Subcutaneous abdominal adipose tissue (tissue), 5 donors: Measurements from ENCODE around the gene MADCAM1.
A peak's percentile ranks its signal among the peaks of the same experiment; 100 is the strongest.

ENCODE experiments used
- H3K27ac ChIP-seq: one replicate; pipeline ENCODE4 v1.7.0; 2013; ENCODE audit warnings: low read depth, mild to moderate bottlenecking, inconsistent platforms, low read length, moderate library complexity
- H3K27me3 ChIP-seq, 5 donors: one replicate each; pipeline ENCODE4 v1.7.0; 2013; ENCODE audit warnings: low read length in 5 of 5, inconsistent platforms in 1 of 5; ENCODE audit not compliant: control insufficient read depth in 5 of 5, insufficient read depth in 4 of 5
- H3K36me3 ChIP-seq, 5 donors: one replicate each; pipeline ENCODE4 v1.7.0; 2013; ENCODE audit warnings: low read length in 5 of 5; ENCODE audit not compliant: control insufficient read depth in 5 of 5, insufficient read depth in 5 of 5
- H3K4me1 ChIP-seq, 5 donors: one replicate each; pipeline ENCODE4 v1.7.0; 2013; ENCODE audit warnings: low read length in 5 of 5, mild to moderate bottlenecking in 3 of 5, moderate library complexity in 1 of 5; ENCODE audit not compliant: control insufficient read depth in 5 of 5, insufficient read depth in 5 of 5
- H3K4me3 ChIP-seq, 5 donors: one replicate each; pipeline ENCODE4 v1.7.0; 2013; ENCODE audit warnings: low read length in 5 of 5, low read depth in 1 of 5
- H3K9ac ChIP-seq, 5 donors: one replicate each; pipeline ENCODE4 v1.7.0; 2013; ENCODE audit warnings: low read length in 5 of 5, mild to moderate bottlenecking in 4 of 5, moderate library complexity in 3 of 5
- H3K9me3 ChIP-seq, 5 donors: one replicate each; pipeline ENCODE4 v1.7.0; 2013; ENCODE audit warnings: low read length in 5 of 5; ENCODE audit not compliant: control insufficient read depth in 5 of 5
- donor health status: healthy.
- donor health status: healthy.
- donor health status: healthy.
- donor health status: healthy.
- donor health status: healthy.

The MADCAM1 gene

GRCh38 chr19:517721-518597 is 21.7 kb downstream of the MADCAM1 start:
- Histone ChIP-seq H3K9me3 (no peaks in the 10 kb centered on the region), H3K4me3 (no peak overlapping the region), H3K27me3 (no peaks in the 10 kb centered on the region), H3K9ac (no peak overlapping the region), H3K4me1 (peaks cover 0 to 3% (median 0%) of the 10 kb centered on the region in 5 donors), H3K36me3 (peaks cover 0 to 10% (median 0%) of the 10 kb centered on the region in 5 donors), H3K27ac (no peak overlapping the region)

GRCh38 chr19:518598-519231 is 22.4 kb downstream of the MADCAM1 start:
- Histone ChIP-seq H3K27me3 (no peaks in the 10 kb centered on the region), H3K4me3 (no peak overlapping the region), H3K9ac (no peak overlapping the region), H3K36me3 (peaks cover 0 to 7% (median 0%) of the 10 kb centered on the region in 5 donors), H3K27ac (no peak overlapping the region), H3K4me1 (no peaks in the 10 kb centered on the region), H3K9me3 (no peaks in the 10 kb centered on the region)

GRCh38 chr19:519449-519865 is 23.2 kb downstream of the MADCAM1 start:
- no peaks in the 10 kb centered on the region for H3K9me3 ChIP-seq
- H3K27me3 ChIP-seq: no peaks in the 10 kb centered on the region
- no peak overlapping the region for H3K9ac ChIP-seq
- no peak overlapping the region for H3K4me3 ChIP-seq
- H3K4me1 ChIP-seq: peaks cover 0 to 5% (median 3%) of the 10 kb centered on the region in 5 donors
- peaks cover 0 to 4% (median 0%) of the 10 kb centered on the region in 5 donors for H3K36me3 ChIP-seq
- H3K27ac ChIP-seq: no peak overlapping the region

- Histone ChIP-seq H3K36me3 (peaks cover 0 to 4% (median 0%) of the 10 kb centered on the region in 5 donors), H3K27ac (no peak overlapping the region), H3K4me3 (no peak overlapping the region), H3K4me1 (peaks cover 0 to 5% (median 3%) of the 10 kb centered on the region in 5 donors), H3K27me3 (peaks cover 0 to 8% (median 5%) of the 10 kb centered on the region in 5 donors), H3K9me3 (no peaks in the 10 kb centered on the region), H3K9ac (no peak overlapping the region)
Observed at GRCh38 chr19:522726-523125, 26.4 kb downstream of the MADCAM1 start.

- Histone ChIP-seq H3K9me3 (no peaks in the 10 kb centered on the region), H3K27ac (no peak overlapping the region), H3K36me3 (peaks cover 0 to 4% (median 0%) of the 10 kb centered on the region in 5 donors), H3K9ac (no peak overlapping the region), H3K27me3 (peaks cover 0 to 8% (median 5%) of the 10 kb centered on the region in 5 donors), H3K4me1 (peaks cover 0 to 5% (median 3%) of the 10 kb centered on the region in 5 donors), H3K4me3 (peak overlapping the region in 1 of 5 donors; percentile 22)
Observed at GRCh38 chr19:524062-524674, 27.9 kb downstream of the MADCAM1 start.

- Histone ChIP-seq H3K27me3 (peaks cover 0 to 8% (median 5%) of the 10 kb centered on the region in 5 donors), H3K4me3 (no peak overlapping the region), H3K9me3 (no peaks in the 10 kb centered on the region), H3K9ac (no peak overlapping the region), H3K36me3 (peaks cover 0 to under 1% (median 0%) of the 10 kb centered on the region in 5 donors), H3K27ac (no peak overlapping the region), H3K4me1 (peaks cover 0 to 5% (median 3%) of the 10 kb centered on the region in 5 donors)
Observed at GRCh38 chr19:525029-525428, 28.7 kb downstream of the MADCAM1 start.

- H3K27me3 ChIP-seq: peaks cover 0 to 8% (median 5%) of the 10 kb centered on the region in 5 donors
- H3K4me3 ChIP-seq: no peak overlapping the region
- H3K9ac ChIP-seq: no peak overlapping the region
- H3K27ac ChIP-seq: no peak overlapping the region
- H3K4me1 ChIP-seq: peaks cover 0 to 12% (median 10%) of the 10 kb centered on the region in 5 donors
- no peaks in the 10 kb centered on the region for H3K36me3 ChIP-seq
- H3K9me3 ChIP-seq: no peaks in the 10 kb centered on the region
Observed at GRCh38 chr19:525857-526419, 29.7 kb downstream of the MADCAM1 start.

GRCh38 chr19:530134-531008 is 34.1 kb downstream of the MADCAM1 start:
- H3K27me3 ChIP-seq: peaks cover 0 to 8% (median 2%) of the 10 kb centered on the region in 5 donors
- peak overlapping the region; percentile 76 for H3K27ac ChIP-seq
- H3K9ac ChIP-seq: peak overlapping the region in 4 of 5 donors; percentile 59 to 77 (median 74)
- H3K9me3 ChIP-seq: no peaks in the 10 kb centered on the region
- H3K4me1 ChIP-seq: peaks cover 8 to 42% (median 33%) of the 10 kb centered on the region in 5 donors
- H3K4me3 ChIP-seq: peak overlapping the region in 4 of 5 donors; percentile 76 to 88 (median 82)
- H3K36me3 ChIP-seq: peaks cover 0 to 6% (median 4%) of the 10 kb centered on the region in 5 donors
